ENCODE measurements around the gene AMT. TPM values are rescaled to one million over a fixed set of nuclear protein-coding genes. Genes with fewer than 3 reads are reported as not detected.

AMT gene
- total RNA-seq, 1 experiment from 2014 or later: 3.7 TPM

DNA sequence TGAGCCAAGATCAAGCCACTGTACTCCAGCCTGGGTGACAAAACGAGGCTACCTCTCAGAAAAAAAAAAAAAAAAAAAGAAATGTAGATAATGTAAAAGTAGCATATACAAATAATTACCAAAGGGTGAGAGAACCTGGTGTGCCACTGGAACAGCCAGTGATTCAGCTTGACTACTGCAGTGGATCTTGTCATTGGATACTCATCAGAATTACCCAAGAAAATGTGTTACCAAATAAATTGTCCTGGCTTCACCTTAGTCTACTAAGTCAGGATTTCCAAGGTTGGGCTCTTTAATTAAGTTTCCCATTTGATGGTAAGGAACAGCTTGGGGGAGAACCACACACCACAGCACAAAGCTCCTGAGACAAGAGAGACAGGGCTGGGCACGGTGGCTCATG is 5.3 kb upstream of the AMT start:
- CTCF ChIA-PET: interaction anchor here (0.6 to 2.2 kb wide), 4 partner anchors 11 to 240 kb away, joined by 3 to 6 read pairs (median 4); partner anchors contain the start of gene TCTA
- TF ChIP-seq, protein P1, sequence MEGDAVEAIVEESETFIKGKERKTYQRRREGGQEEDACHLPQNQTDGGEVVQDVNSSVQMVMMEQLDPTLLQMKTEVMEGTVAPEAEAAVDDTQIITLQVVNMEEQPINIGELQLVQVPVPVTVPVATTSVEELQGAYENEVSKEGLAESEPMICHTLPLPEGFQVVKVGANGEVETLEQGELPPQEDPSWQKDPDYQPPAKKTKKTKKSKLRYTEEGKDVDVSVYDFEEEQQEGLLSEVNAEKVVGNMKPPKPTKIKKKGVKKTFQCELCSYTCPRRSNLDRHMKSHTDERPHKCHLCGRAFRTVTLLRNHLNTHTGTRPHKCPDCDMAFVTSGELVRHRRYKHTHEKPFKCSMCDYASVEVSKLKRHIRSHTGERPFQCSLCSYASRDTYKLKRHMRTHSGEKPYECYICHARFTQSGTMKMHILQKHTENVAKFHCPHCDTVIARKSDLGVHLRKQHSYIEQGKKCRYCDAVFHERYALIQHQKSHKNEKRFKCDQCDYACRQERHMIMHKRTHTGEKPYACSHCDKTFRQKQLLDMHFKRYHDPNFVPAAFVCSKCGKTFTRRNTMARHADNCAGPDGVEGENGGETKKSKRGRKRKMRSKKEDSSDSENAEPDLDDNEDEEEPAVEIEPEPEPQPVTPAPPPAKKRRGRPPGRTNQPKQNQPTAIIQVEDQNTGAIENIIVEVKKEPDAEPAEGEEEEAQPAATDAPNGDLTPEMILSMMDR (IDR thresholded peaks at IDR 0.05; ENCODE audit: unreplicated experiment): no peak

DNA sequence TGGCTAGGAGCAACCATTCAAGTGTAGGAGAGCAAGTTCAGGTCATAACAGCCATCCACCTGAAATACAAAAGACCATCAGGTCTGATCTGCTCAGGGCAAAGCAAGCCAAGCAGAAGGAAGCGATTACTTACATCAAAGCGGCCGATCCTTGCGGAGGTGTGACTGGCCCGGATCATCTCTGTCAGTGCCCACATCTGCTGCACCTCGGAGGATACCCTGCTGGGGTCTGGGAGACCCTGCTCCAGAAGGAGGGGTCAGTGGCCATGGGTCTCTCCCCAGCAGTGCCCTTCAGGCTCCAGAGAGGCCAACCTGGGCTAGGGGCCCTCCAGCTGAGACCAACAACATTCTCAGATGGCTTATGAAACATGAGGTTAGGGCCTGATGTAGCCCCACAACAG is 2.5 kb upstream of the AMT start:
- DNase-seq (ENCODE audit: unreplicated experiment): no peak
- H3K36me3 Mint-ChIP-seq (ENCODE audit: insufficient read depth, unreplicated experiment): peaks cover 41% of the 10 kb centered on the region
- peaks cover 17% of the 10 kb centered on the region for H3K4me1 Mint-ChIP-seq (ENCODE audit: insufficient read depth, unreplicated experiment)
- intact Hi-C loops (cut with micrococcal nuclease): no loop called here
- H3K27me3 Mint-ChIP-seq (ENCODE audit: insufficient read depth, unreplicated experiment): no peaks in the 10 kb centered on the region
- H3K27ac Mint-ChIP-seq (ENCODE audit: low read depth, unreplicated experiment): no peak overlapping the region
- TF ChIP-seq, protein P1 (IDR thresholded peaks at IDR 0.05; ENCODE audit: unreplicated experiment): no peak
- H3K9me3 Mint-ChIP-seq (ENCODE audit: unreplicated experiment): no peaks in the 10 kb centered on the region
- ChIA-PET CTCF (interaction anchor here (1.5 kb wide), 1 partner anchor 24 kb away, joined by 6 read pairs; no protein-coding TSS in a partner anchor), POLR2A (no interaction called here)
- no TSS peak for BruUV-seq (replicated peaks)
- no peak overlapping the region for H3K4me3 Mint-ChIP-seq (ENCODE audit: unreplicated experiment)

More for the DNA sequence above, 5.3 kb upstream of the AMT start:
- H3K36me3 Mint-ChIP-seq (ENCODE audit: insufficient read depth, unreplicated experiment): peaks cover 41% of the 10 kb centered on the region
- H3K4me1 Mint-ChIP-seq (ENCODE audit: insufficient read depth, unreplicated experiment): peaks cover 5% of the 10 kb centered on the region
- no peak overlapping the region for H3K27ac Mint-ChIP-seq (ENCODE audit: low read depth, unreplicated experiment)
- peak overlapping the region; percentile 89 for H3K4me3 Mint-ChIP-seq (ENCODE audit: unreplicated experiment)
- no peaks in the 10 kb centered on the region for H3K9me3 Mint-ChIP-seq (ENCODE audit: unreplicated experiment)
- BruUV-seq (replicated peaks): no TSS peak
- no peaks in the 10 kb centered on the region for H3K27me3 Mint-ChIP-seq (ENCODE audit: insufficient read depth, unreplicated experiment)
- POLR2A ChIA-PET: interaction anchor here (0.6 to 2.6 kb wide), 4 partner anchors 11 to 1340 kb away, joined by 3 to 34 read pairs (median 6); partner anchors contain the start of genes RHOA and TCTA
- intact Hi-C loops (cut with micrococcal nuclease): no loop called here
- no peak for DNase-seq (ENCODE audit: unreplicated experiment)

DNA sequence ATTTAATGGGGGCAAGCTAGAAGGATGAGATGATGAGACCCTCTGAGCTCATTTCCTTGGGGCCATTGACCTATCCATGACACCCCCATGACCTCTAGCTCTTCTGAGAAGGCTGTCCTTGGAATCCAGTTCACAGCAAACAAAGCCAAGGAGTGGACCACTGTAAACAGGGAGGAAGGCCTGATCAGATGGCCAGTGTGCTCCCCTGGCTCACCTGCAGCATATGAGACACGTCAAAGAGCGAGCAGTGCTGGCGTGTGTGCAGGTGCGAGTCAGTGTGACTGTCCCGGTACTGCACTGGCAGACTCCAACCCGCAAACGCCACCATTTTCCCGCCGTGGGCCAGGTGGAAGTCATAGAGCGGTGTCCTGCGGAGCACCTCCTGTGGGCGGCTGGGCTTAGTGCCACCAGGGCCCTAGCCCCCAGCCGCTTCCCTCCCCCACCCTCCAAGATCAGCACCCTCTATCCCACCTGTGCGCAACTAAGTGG is 339 bp downstream of the AMT start:
- ChIA-PET CTCF (interaction anchor here (1.3 to 2.3 kb wide), 2 partner anchors 9 to 28 kb away, joined by 4 to 7 read pairs; partner anchors contain the start of gene TCTA), POLR2A (interaction anchor here (0.7 to 2.3 kb wide), 4 partner anchors 10 to 401 kb away, joined by 3 to 16 read pairs (median 3); partner anchors contain the start of genes GPX1, RHOA and TCTA)
- Mint-ChIP-seq H3K9me3 (ENCODE audit: unreplicated experiment) (no peaks in the 10 kb centered on the region), H3K27me3 (ENCODE audit: insufficient read depth, unreplicated experiment) (no peaks in the 10 kb centered on the region), H3K27ac (ENCODE audit: low read depth, unreplicated experiment) (no peak overlapping the region), H3K4me1 (ENCODE audit: insufficient read depth, unreplicated experiment) (peaks cover 17% of the 10 kb centered on the region), H3K36me3 (ENCODE audit: insufficient read depth, unreplicated experiment) (peaks cover 38% of the 10 kb centered on the region), H3K4me3 (ENCODE audit: unreplicated experiment) (no peak overlapping the region)
- DNase-seq (ENCODE audit: unreplicated experiment): no peak
- BruUV-seq (replicated peaks): no TSS peak
- intact Hi-C loops (cut with micrococcal nuclease): no loop called here
- TF ChIP-seq, protein P1 (IDR thresholded peaks at IDR 0.05; ENCODE audit: unreplicated experiment): no peak

DNA sequence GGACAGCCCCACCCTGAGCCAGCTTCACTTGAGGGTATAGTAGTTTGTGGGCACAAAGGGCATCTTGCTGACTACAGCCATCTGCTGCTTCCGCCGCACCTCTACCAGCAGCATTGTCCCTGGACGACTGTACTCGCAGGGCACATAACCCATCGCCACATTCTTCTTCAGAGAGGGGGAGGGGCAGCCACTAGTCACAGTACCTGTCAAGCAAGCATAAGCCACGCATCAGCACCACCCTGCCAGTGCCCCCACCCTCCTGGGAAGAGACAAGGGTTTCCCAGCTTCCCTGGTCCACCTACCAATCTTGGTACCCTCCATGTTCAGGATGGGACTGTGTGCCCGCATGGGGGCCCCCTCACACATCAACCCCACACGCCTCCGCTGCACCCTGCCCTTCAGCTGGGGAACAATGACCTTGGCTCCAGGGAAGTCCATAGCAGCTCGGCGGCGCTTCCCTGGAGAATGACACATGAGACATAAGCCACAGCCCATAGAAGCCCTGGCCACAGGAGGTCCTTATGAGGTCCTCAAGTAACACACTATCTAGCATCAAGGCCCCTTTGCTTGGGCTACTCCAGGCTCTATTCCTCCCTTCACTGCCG is 4.7 kb downstream of the AMT start:
- intact Hi-C loops (cut with micrococcal nuclease): no loop called here
- H3K27ac Mint-ChIP-seq (ENCODE audit: low read depth, unreplicated experiment): peak overlapping the region; percentile 19
- no peaks in the 10 kb centered on the region for H3K9me3 Mint-ChIP-seq (ENCODE audit: unreplicated experiment)
- ChIA-PET CTCF (interaction anchor here (0.8 kb wide), 1 partner anchor 36 kb away, joined by 3 read pairs; no protein-coding TSS in a partner anchor), POLR2A (interaction anchor here (1.6 kb wide), 1 partner anchor 11 kb away, joined by 9 read pairs; the partner anchor contains the start of gene NICN1)
- H3K4me3 Mint-ChIP-seq (ENCODE audit: unreplicated experiment): no peak overlapping the region
- H3K27me3 Mint-ChIP-seq (ENCODE audit: insufficient read depth, unreplicated experiment): no peaks in the 10 kb centered on the region
- peaks cover 24% of the 10 kb centered on the region for H3K4me1 Mint-ChIP-seq (ENCODE audit: insufficient read depth, unreplicated experiment)
- no peak for DNase-seq (ENCODE audit: unreplicated experiment)
- BruUV-seq (replicated peaks): no TSS peak
- TF ChIP-seq, protein P1 (IDR thresholded peaks at IDR 0.05; ENCODE audit: unreplicated experiment): no peak
- H3K36me3 Mint-ChIP-seq (ENCODE audit: insufficient read depth, unreplicated experiment): peaks cover 18% of the 10 kb centered on the region

All from MCF 10A (cell line).